HG03097 (cell line): ENCODE data around the gene RPIA.
"Not testable (repeated sequence)": the region's sequence is repeated elsewhere in the genome, so short reads cannot be mapped to it uniquely, and the experiment has no call there.

Experiments used
- ATAC-seq: cut with Tn5 transposase; IDR thresholded peaks from one replicate; pipeline ENCODE4 v1.9.1; 2021; ENCODE audit not compliant: unreplicated experiment, low FRiP score

The RPIA gene

GRCh38 chr2:88691339-88692183, at the start of gene RPIA:
Gene RPIA, plus strand, starts transcription at chr2:88691673. Its CDS starts 26 bp downstream, at chr2:88691699.
- peak; percentile 97 for ATAC-seq

DNA sequence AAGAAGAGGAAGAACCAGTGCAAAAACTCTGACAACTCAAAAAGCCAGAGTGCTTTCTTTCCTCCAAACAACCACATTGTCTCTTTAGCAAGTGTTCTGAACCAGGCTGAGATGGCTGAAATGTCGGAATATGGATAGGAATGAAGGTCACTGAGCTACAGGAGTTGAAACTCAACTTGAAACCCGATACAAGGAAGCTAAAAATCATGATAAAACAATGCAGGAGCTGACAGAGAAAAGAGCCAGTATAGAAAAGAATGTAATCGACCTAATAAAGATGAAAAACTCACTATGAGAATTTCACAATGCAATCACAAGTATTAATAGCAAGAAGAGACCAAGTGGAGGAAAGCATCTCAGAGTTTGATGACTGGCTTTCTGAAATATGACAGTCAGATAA, 49.2 kb upstream of the RPIA start:
- ATAC-seq: no peak

GRCh38 chr2:88645291-88645882, 46.1 kb upstream of the RPIA start:
- not testable (repeated sequence) for ATAC-seq

DNA sequence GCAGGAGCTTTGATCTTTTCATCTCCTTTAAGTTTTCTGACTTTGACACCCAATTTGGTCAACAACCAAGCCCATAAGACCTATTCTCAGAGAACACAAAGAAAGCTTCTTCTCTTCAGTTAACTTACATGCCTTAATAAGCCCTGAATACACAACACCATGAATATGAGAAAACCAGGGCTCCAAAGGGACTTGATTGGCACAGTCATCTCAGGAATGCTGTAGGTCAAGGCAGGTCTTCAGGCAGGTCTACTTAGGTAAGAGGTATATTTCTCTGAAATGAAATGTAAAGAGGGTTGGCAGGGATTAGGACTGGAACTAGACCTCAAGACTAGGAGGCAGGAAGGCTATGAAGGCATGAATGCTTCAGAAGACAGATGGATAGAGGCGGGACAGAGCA, 39.8 kb upstream of the RPIA start:
- no peak for ATAC-seq

- ATAC-seq: no peak
Observed at GRCh38 chr2:88654714-88655113, 36.8 kb upstream of the RPIA start.

DNA sequence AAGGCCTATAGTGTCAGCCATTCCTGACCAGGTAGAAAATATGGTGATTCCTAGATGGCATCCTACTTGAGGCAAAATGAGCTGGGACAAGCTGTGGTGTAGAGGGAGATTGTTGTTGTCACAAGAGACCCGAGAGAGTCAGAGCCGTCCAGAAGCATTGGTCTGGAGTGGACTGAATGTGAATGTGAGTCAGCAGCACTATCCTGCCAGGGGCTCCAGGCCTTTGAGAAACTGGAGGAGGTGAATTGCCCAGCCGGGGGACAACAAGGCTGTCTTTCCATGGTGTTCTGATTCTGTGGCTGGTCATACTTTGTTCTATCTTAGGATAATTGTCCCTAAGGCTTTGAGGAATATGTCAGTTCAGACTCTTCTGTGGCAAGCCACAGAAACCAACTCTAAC, 34.8 kb upstream of the RPIA start:
- ATAC-seq: no peak

DNA sequence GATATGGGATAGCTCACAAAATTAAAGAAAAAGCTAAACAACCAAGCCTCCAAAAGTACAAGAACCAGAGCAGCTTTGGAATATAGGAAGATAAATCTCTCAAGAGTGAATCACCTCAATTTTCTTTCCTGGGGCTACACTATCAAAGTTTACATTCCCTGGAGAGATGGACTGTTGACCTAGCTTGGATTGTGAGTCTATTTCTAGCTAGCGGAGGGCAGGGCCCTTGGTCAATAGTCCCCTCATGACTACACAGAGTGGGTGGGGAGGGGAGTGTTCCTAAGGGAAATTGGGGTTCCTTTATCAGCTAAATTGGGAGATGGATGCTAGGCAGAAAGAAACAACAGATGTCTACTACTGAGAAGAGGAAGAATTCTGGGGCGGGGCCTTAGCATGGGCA, 34.3 kb upstream of the RPIA start:
- ATAC-seq: no peak

GRCh38 chr2:88658326-88658725, 33.1 kb upstream of the RPIA start:
- ATAC-seq: no peak

DNA sequence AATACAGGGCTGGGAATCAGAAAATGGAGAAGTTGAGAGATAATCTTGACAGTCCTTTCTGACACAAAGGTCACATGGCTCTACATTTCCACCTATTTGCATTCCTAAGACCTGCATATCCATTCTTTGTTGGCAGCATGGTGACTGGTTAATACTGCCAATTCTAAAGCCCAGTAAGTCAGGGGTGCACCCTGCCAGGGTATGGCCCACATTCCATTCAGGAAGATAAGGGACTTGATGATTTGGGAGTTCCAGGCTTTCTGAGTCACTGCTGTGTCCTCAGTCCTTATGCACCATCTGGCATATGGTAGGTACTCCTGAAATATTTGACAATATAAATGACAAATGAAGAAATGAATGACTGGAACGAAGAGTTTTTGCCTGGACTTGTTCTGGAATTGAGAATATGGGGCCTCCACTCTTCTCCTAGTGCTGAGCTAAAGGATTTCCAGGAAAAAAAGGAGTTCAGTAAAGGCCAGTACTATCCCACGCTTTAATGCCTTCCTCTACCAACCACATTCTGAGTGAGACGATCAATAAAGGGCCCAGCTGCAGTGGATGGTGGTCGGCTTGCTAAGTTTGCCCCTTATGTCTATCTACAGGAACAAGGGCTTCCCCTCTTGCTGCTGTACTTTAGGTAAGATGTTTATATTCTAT, 32.5 kb upstream of the RPIA start:
- no peak for ATAC-seq

DNA sequence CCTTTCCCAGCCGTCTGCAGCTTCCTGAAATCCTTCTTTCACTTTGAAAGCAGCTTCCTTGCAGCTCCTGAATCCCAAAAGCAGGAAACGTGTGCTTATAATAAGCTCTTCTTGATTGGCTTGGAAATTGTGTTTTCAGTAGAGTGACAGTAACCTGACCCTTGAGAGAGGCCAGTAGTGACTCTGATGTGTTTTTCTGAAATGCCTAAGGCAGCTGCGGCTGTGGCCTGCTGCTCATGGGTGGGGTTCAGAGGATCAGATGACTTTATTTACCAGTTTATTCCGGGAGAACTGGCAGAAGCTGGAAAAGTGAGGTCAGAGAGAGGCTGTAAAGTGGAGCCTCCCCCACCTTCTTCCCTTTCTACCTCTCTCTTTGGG, 31.9 kb upstream of the RPIA start:
- no peak for ATAC-seq

- ATAC-seq: no peak
Observed at GRCh38 chr2:88660622-88661021, 30.9 kb upstream of the RPIA start.

GRCh38 chr2:88666576-88666975, 24.9 kb upstream of the RPIA start:
- ATAC-seq: no peak

- no peak for ATAC-seq
Observed at GRCh38 chr2:88667219-88667618, 24.3 kb upstream of the RPIA start.

GRCh38 chr2:88668862-88669261, 22.6 kb upstream of the RPIA start:
- ATAC-seq: no peak

GRCh38 chr2:88669482-88670214, 21.8 kb upstream of the RPIA start:
- ATAC-seq: no peak

DNA sequence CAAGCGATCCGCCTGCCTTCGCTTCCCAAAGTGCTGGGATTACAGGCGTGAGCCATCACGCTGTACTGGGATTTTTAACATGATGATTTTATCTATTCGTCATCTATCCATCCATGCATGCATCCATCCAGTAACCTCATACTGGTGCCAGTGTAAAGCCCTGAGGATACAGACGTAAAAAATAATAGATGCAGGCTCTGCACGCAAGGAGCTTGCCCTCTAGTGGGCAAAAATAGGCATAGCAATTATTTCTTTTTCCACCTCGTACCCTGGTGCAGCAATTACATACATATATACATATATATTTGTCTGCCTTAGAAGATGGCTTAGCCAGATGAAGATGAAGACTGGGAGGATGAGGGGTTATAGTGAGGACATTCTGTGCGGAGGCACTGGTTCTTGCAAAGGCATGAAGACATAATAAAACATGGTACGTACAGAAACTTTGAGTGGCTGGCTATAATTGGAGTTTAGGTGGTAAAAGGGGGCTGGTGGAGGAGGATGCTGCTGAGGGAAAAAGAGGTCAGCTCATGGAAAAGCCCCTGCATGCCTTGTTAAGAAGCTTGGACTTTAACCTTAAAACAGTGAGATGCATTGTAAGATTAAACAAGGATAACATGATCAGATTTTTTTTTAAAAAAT, 19.6 kb upstream of the RPIA start:
- peak; percentile 51 for ATAC-seq

GRCh38 chr2:88673363-88673762, 18.1 kb upstream of the RPIA start:
- ATAC-seq: no peak

GRCh38 chr2:88680266-88680902, 11.1 kb upstream of the RPIA start:
- no peak for ATAC-seq

GRCh38 chr2:88680916-88681315, 10.6 kb upstream of the RPIA start:
- ATAC-seq: no peak
